MV-4-11 (cell line): Measurements from ENCODE around the gene OR1S1.
"Not testable (repeated sequence)": the region's sequence is repeated elsewhere in the genome, so short reads cannot be mapped to it uniquely, and the experiment has no call there.

ENCODE experiments used
- DNase-seq: peaks from one replicate; lab custom pipeline; 2025; lab: John Stamatoyannopoulos, UW

OR1S1 gene

GRCh38 chr11:58212420-58212819 is at the start of gene OR1S1:
Gene OR1S1 (plus strand): TSS chr11:58212720.
- DNase-seq: not testable (repeated sequence)

DNA sequence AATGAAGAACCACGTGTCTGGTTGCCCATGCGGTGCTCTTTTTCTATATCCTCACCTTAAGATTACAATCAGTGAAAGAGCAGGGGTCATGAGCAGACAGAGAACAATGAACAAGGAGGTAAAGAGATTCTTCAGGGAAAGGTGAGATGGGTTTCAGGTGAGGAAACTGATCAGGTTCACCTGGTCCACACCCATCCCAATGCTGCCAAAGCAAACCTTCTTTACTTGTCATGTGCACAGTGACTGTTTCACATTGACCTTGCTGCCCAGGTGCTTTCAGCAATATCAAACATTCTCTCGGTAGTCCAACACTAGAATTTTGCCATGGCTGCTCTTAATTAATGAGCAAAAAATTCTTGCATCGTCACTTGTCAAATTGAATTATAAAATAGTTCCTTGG is 48.1 kb upstream of the OR1S1 start:
- no peak for DNase-seq

DNA sequence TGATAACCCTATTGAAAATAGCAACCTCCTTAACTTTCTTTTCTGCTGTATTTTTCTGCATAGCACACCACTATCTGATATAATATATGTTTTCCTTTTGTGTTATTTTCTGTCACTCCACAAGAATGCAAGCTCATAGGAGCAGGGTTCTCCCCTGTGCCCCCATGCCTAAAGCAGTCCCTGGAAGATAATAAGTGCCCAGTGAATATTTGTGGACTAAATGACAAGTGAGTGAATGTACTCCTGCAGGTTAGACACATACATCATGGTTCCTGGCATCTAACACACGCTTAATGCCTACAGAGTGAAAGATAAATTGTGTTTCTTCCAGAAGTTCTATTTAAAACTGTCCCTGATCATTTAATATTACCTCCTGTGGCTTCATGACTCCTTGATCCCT is 47.5 kb upstream of the OR1S1 start:
- DNase-seq: no peak

DNA sequence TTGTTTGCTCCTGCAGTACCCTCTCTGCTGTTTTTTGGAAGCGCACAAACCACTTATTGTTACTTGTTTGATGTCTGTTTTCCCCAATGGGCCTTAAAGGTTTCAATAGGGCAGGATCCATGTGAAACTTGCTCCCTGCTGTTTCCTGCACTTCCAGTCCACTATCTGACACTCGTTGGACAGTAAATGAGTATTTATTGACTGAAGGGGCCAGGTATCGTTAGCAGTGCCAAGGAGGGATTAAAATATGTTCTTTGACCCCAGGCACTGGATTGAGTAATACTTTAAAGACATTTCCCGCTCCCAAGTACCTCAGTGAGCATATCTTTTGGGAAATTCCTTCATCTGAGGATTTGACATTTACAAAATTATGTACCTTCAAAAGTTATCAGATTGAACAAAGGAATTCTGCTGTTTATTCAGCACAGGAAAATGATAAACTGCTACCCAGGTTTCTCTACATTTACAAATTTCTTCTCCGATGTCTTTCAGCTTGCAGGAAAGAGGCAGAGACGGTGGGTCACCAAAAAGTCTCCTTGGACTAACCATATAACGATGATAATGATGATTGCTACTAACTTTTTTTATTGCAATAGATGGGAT is 46.9 kb upstream of the OR1S1 start:
- DNase-seq: no peak

GRCh38 chr11:58177409-58178054 is 35.0 kb upstream of the OR1S1 start:
- DNase-seq: no peak

DNA sequence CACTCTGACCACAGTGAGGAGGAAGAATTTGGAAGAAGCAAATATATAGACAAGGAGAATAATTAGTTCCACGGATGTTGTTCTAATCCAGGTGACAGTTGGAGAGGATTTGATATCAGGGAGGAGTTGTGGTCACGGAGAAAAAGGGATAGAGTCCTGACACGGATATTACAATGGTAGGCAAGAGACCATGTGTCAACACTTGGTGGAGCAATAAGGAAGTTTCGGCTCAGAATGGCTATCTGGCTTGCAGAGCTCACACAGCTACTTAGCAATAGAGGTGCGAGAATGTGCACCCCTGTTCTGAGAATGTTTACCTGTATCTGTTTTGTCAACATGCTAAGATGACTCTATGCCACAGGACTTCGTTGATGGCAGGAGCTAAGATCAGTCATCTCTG is 34.1 kb upstream of the OR1S1 start:
- DNase-seq: no peak

DNA sequence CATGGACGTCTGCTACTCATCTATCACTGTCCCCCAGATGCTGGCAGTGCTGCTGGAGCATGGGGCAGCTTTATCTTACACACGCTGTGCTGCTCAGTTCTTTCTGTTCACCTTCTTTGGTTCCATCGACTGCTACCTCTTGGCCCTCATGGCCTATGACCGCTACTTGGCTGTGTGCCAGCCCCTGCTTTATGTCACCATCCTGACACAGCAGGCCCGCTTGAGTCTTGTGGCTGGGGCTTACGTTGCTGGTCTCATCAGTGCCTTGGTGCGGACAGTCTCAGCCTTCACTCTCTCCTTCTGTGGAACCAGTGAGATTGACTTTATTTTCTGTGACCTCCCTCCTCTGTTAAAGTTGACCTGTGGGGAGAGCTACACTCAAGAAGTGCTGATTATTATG is 32.9 kb upstream of the OR1S1 start:
- DNase-seq: no peak

DNA sequence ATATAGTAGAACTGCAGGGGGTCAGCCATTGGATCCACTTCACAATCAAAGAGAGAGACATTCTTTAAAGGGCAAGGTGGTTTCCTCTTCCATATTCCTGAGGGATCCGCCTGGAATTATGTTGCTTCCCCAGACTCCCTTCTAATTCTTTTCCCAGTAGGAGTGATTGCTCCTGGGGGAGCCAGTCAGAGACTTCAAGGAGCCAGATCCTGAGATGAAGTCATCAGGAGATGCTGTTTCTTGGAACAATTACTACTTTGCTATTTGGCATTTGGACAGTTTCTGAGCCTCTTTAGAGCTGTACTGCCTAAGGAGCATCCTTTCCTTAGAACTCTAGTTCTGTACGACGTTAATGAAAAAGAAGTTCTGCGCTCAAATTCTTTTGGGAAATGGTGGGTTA is 25.6 kb upstream of the OR1S1 start:
- no peak for DNase-seq

- DNase-seq: no peak
These were observed 23.8 kb upstream of the OR1S1 start, which contains the start of gene OR9Q2 for GRCh38 chr11:58188770-58189169. Gene OR9Q2 (plus strand): TSS chr11:58189070. CDS start chr11:58190491, 1,421 bp downstream.

GRCh38 chr11:58192229-58192628 is 20.3 kb upstream of the OR1S1 start:
- no peak for DNase-seq

- DNase-seq: no peak
These were observed 19.1 kb upstream of the OR1S1 start for GRCh38 chr11:58193391-58193790.

GRCh38 chr11:58195939-58196338 is 16.6 kb upstream of the OR1S1 start:
- DNase-seq: no peak

DNA sequence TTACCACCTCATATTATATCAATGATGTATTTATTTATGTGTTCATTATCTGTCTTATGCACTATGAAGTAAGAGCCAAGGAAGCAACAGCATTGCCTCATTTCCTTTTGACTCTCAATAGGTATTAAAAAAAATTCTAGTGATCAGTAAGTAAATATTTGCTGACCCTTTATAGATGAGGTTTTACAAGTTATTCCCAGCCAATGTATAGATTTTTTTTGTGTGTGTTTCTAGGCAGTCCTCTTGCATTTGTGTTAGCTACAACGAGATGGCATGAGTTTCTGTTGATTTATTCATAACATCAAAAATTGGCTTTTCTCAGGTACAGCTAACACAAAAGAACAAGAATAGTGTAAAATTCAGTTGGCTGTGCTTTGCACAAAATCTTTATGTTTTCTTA is 13.2 kb upstream of the OR1S1 start:
- no peak for DNase-seq

GRCh38 chr11:58204042-58204441 is 8.5 kb upstream of the OR1S1 start, which contains the start of gene OR1S2:
Gene OR1S2 (minus strand): TSS chr11:58204142. CDS start chr11:58204142, 0 bp downstream.
- DNase-seq: no peak

DNA sequence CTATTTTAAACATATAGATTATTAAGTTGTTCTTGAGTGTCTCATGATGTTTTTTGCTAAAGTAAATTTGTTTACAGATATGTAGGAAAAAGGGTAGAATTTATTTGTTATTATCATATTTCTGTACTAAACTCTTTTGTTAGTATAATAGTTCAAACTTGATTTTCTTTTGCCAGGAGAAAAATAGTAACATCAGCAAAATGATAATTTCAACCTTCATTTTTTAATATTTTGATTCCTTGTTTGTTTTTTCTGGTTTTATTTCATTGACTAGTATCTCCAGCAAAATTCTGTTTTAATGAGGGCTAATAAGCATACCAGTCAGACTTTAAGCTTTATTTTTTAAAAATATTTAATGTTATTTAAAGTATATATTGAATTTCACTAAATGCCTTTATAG is 4.0 kb downstream of the OR1S1 start:
- no peak for DNase-seq

DNA sequence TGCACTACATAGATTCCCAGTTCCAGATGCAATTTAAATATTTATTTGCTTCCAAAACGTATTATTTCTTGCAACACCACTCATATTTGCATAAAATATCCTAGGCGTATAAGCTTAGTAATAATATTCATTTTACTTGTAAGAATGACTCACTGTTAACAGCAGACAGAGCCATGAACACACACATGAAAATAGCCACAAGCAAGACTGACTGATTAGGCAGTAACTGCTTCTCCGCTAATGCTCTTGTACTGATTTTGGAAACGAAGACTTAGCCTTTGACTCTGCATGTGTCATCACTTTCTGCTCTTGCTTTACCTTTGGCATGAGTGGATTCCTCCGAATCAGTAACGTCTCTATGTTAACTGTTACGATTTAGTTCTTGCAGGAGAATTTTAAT is 10.2 kb downstream of the OR1S1 start:
- DNase-seq: no peak

DNA sequence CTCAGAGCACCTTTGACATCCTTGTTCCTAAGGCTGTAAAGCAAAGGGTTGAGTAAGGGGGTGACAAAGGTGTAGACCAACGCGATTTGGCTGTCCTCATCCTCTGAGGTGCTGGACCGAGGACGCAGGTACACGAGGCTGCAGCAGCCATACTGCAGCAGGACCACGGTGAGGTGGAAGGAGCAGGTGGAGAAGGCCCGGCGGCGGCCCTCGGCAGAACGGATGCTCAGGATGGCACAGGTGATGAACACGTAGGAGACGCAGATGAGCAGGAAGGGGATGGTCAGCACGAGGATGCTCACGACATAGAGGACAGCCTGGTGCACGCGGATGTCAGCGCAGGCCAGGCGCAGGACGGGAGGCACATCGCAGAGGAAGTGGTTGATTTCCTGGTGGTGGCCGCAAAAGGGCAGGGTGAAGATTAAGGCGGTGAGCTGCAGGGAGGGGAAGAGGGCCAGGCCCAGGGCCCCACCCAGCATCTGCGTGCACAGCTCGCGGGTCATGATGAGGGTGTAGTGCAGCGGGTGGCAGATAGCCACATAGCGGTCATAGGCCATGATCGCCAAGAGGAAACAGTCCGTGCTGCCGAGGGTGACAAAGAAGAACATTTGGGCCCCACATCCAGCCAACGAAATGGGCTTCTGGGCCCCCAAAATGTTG is 15.6 kb downstream of the OR1S1 start:
- no peak for DNase-seq

- DNase-seq: no peak
These were observed 31.4 kb downstream of the OR1S1 start for GRCh38 chr11:58243954-58244353.

DNA sequence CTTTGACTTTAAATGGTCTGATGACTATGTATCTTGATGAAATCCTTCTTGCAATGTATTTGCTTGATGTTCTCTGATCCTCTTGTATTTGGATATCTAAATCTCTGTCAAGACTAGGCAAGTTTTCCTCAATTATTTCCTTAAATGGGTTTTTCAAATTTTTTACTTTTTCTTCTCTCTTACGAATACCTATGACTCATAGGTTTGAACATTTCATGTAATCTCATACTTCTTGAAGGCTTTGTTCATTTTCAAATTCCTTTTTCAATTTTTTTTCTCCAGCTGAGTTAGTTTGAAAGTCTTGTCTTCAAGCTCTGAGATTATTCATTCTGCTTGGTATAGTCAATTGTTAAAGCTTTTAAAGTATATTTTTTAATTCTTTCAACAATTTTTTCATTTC is 42.4 kb downstream of the OR1S1 start:
- DNase-seq: no peak

- no peak for DNase-seq
These were observed 47.5 kb downstream of the OR1S1 start for GRCh38 chr11:58259983-58260382.
